Osteocyte (in vitro differentiated cells): ENCODE results near the gene REM2. TPM values are rescaled to one million over a fixed set of nuclear protein-coding genes. Genes with fewer than 3 reads are reported as not detected.
"Not testable (repeated sequence)": the region's sequence is repeated elsewhere in the genome, so short reads cannot be mapped to it uniquely, and the experiment has no call there.

Experiments used
- DNase-seq: peaks from one replicate; pipeline ENCODE4 v3.0.0; 2021; ENCODE audit warnings: mixed read lengths; ENCODE audit not compliant: unreplicated experiment; ENCODE audit errors: extremely low spot score
- H3K27ac Mint-ChIP-seq: one replicate; pipeline ENCODE4 v1.8.0; 2021; ENCODE audit warnings: mild to moderate bottlenecking, mixed read lengths; ENCODE audit not compliant: unreplicated experiment
- H3K27me3 Mint-ChIP-seq: one replicate; pipeline ENCODE4 v1.8.0; 2021; ENCODE audit warnings: mixed read lengths; ENCODE audit not compliant: unreplicated experiment
- H3K36me3 Mint-ChIP-seq: one replicate; pipeline ENCODE4 v1.8.0; 2021; ENCODE audit warnings: mixed read lengths; ENCODE audit not compliant: unreplicated experiment
- H3K4me1 Mint-ChIP-seq: one replicate; pipeline ENCODE4 v1.8.0; 2021; ENCODE audit warnings: mixed read lengths; ENCODE audit not compliant: unreplicated experiment
- H3K4me3 Mint-ChIP-seq: one replicate; pipeline ENCODE4 v1.8.0; 2021; ENCODE audit warnings: mild to moderate bottlenecking, moderate library complexity, mixed read lengths; ENCODE audit not compliant: unreplicated experiment
- H3K9me3 Mint-ChIP-seq: one replicate; pipeline ENCODE4 v1.8.0; 2021; ENCODE audit warnings: mixed read lengths; ENCODE audit not compliant: unreplicated experiment
- CTCF ChIP-seq: fragments of 200-600 bp; sonication (generic); IDR thresholded peaks from 2 replicates; pipeline ENCODE4 v1.5.0; 2021; ENCODE audit warnings: antibody characterized with exemption, mild to moderate bottlenecking, moderate library complexity
- total RNA-seq: library from RNA; stranded (reverse); gene quantifications from 2 replicates; pipeline ENCODE4 v1.2.1, GENCODE V29; 2021

The REM2 gene
- total RNA-seq, 1 donor from 2014 or later = 0.35 TPM

- DNase-seq = no peak
- TF ChIP-seq CTCF = no peak
- H3K9me3 Mint-ChIP-seq = no peaks in the 10 kb centered on the region
- no peak overlapping the region for H3K27ac Mint-ChIP-seq
- no peak overlapping the region for H3K4me3 Mint-ChIP-seq
- H3K27me3 Mint-ChIP-seq = no peaks in the 10 kb centered on the region
- H3K4me1 Mint-ChIP-seq = peaks cover 38% of the 10 kb centered on the region
- H3K36me3 Mint-ChIP-seq = no peaks in the 10 kb centered on the region
Observed at GRCh38 chr14:22854963-22855724, 27.9 kb upstream of the REM2 start.

- no peak for TF ChIP-seq CTCF
- H3K27me3 Mint-ChIP-seq = no peaks in the 10 kb centered on the region
- H3K4me3 Mint-ChIP-seq = no peak overlapping the region
- DNase-seq = no peak
- no peaks in the 10 kb centered on the region for H3K9me3 Mint-ChIP-seq
- no peak overlapping the region for H3K27ac Mint-ChIP-seq
- peaks cover 25% of the 10 kb centered on the region for H3K4me1 Mint-ChIP-seq
- H3K36me3 Mint-ChIP-seq = no peaks in the 10 kb centered on the region
Observed at GRCh38 chr14:22856428-22856827, 26.6 kb upstream of the REM2 start.

GRCh38 chr14:22860377-22860776 is 22.6 kb upstream of the REM2 start:
- not testable (repeated sequence) for H3K36me3 Mint-ChIP-seq, H3K27ac Mint-ChIP-seq, H3K27me3 Mint-ChIP-seq

GRCh38 chr14:22861651-22862050 is 21.4 kb upstream of the REM2 start:
- no peak for TF ChIP-seq CTCF
- H3K27me3 Mint-ChIP-seq = peaks cover 5% of the 10 kb centered on the region
- H3K36me3 Mint-ChIP-seq = no peaks in the 10 kb centered on the region
- H3K4me1 Mint-ChIP-seq = peaks cover 9% of the 10 kb centered on the region
- no peaks in the 10 kb centered on the region for H3K9me3 Mint-ChIP-seq
- H3K4me3 Mint-ChIP-seq = no peak overlapping the region
- no peak overlapping the region for H3K27ac Mint-ChIP-seq
- no peak for DNase-seq

More at GRCh38 chr14:22860377-22860776, 22.6 kb upstream of the REM2 start:
- H3K9me3 Mint-ChIP-seq, H3K4me3 Mint-ChIP-seq, H3K4me1 Mint-ChIP-seq, DNase-seq: not testable (repeated sequence)

- no peak for DNase-seq
- no peaks in the 10 kb centered on the region for H3K36me3 Mint-ChIP-seq
Observed at GRCh38 chr14:22864979-22865378, 18.0 kb upstream of the REM2 start.

More at GRCh38 chr14:22864979-22865378, 18.0 kb upstream of the REM2 start:
- no peaks in the 10 kb centered on the region for H3K9me3 Mint-ChIP-seq
- H3K27ac Mint-ChIP-seq = no peak overlapping the region
- no peak for TF ChIP-seq CTCF
- no peak overlapping the region for H3K4me3 Mint-ChIP-seq
- H3K4me1 Mint-ChIP-seq = no peaks in the 10 kb centered on the region
- peaks cover 5% of the 10 kb centered on the region for H3K27me3 Mint-ChIP-seq
